K562 (cell line): ENCODE measurements around the gene SLFN14. TPM values are rescaled to one million over a fixed set of nuclear protein-coding genes. Genes with fewer than 3 reads are reported as not detected.

ENCODE experiments used
- ATAC-seq: fragments of 200-7000 bp; cut with Tn5 transposase; 3 replicates; pipeline ENCODE4 v1.9.1; 2020; ENCODE audit warnings: moderate library complexity
- BruUV-seq: library from RNA; stranded (reverse); fragments of 400-500 nt; replicated peaks from 2 replicates; lab custom pipeline; 2021; lab: Mats Ljungman, UMichigan
- CTCF ChIA-PET: fragments of 300-600 bp; formaldehyde crosslinking; extraction: SDS; loops from one replicate; lab custom pipeline; 2021; ENCODE audit warnings: low intra/inter-chr PET ratio; lab: Yijun Ruan, JAX
- POLR2A ChIA-PET: fragments of 300-600, 350-650 bp; sonication (Branson Sonifier 250); formaldehyde crosslinking; extraction: SDS; loops from one replicate; lab custom pipeline; 2021; ENCODE audit warnings: antibody characterized with exemption, inconsistent platforms; lab: Yijun Ruan, JAX
- DNase-seq, 4 experiments: peaks; one replicate each; pipeline versions ENCODE4 v3.0.0 to v3.0.0-alpha.2; 2011 to 2018; ENCODE audit warnings: low spot score in 3 of 4, mixed read lengths in 3 of 4; ENCODE audit errors: extremely low read depth in 1 of 4
- FAIRE-seq: peaks from 2 replicates; lab custom pipeline; 2011; peaks lifted over from hg19 to GRCh38; lab: Jason Lieb, UNC
- H2AFZ ChIP-seq: 2 replicates; pipeline ENCODE4 v1.6.0; 2011; ENCODE audit warnings: low read depth, low read length, control low read depth, inconsistent platforms
- H3K27ac ChIP-seq: fragments of 200-600 bp; 3 replicates; pipeline ENCODE4 v1.8.0; 2011; ENCODE audit warnings: low read depth, mild to moderate bottlenecking, control low read depth, inconsistent platforms, low read length, moderate library complexity, mixed read lengths; ENCODE audit errors: extremely low read depth
- H3K27me3 ChIP-seq, 2 experiments: fragments of 300-600 bp in 1 of 2; 2 replicates in 1 of 2; 3 replicates in 1 of 2; pipeline versions ENCODE4 v1.6.0 to v1.8.0; 2011; ENCODE audit warnings: inconsistent platforms in 2 of 2, low read length in 2 of 2, mild to moderate bottlenecking in 1 of 2, mixed read lengths in 1 of 2, moderate library complexity in 1 of 2; ENCODE audit not compliant: control insufficient read depth in 2 of 2, insufficient read depth in 2 of 2
- H3K36me3 ChIP-seq: fragments of 300-600 bp; 3 replicates; pipeline ENCODE4 v1.8.0; 2011; ENCODE audit warnings: mild to moderate bottlenecking, low read length, inconsistent platforms; ENCODE audit not compliant: control insufficient read depth, insufficient read depth
- H3K4me1 ChIP-seq, 2 experiments: fragments of 200-600 bp in 1 of 2; replicated peaks in 1 of 2; 2 replicates in 1 of 2; 3 replicates in 1 of 2; pipeline versions ENCODE4 v1.5.1 to v1.8.0; 2011; ENCODE audit warnings: inconsistent platforms in 2 of 2, low read length in 2 of 2, mild to moderate bottlenecking in 1 of 2, mixed read lengths in 1 of 2, moderate library complexity in 1 of 2; ENCODE audit not compliant: control insufficient read depth in 2 of 2, insufficient read depth in 2 of 2
- H3K4me2 ChIP-seq: 2 replicates; pipeline ENCODE4 v1.6.1; 2011; ENCODE audit warnings: low read length, control low read depth, inconsistent platforms, mixed read lengths; ENCODE audit not compliant: insufficient read depth
- H3K4me3 ChIP-seq: fragments of 200-600 bp; sonication (generic), shearing (Covaris generic); 2 replicates; pipeline ENCODE4 v1.5.1; 2016; ENCODE audit warnings: control low read depth, inconsistent platforms
- H3K79me2 ChIP-seq: fragments of 200-600 bp; 3 replicates; pipeline ENCODE4 v1.8.0; 2011; ENCODE audit warnings: low read length, inconsistent platforms; ENCODE audit not compliant: control insufficient read depth, insufficient read depth
- H3K9ac ChIP-seq, 2 experiments: 2 replicates each; pipeline versions ENCODE4 v1.6.0 to v1.6.1; 2011; ENCODE audit warnings: low read depth in 2 of 2, low read length in 2 of 2, control low read depth in 1 of 2, inconsistent platforms in 1 of 2, mild to moderate bottlenecking in 1 of 2, mixed read lengths in 1 of 2; ENCODE audit not compliant: insufficient read depth in 1 of 2
- H3K9me1 ChIP-seq: one replicate; pipeline ENCODE4 v1.6.0; 2011; ENCODE audit warnings: inconsistent platforms, mild to moderate bottlenecking, low read length, moderate library complexity; ENCODE audit not compliant: control insufficient read depth, insufficient read depth
- H3K9me3 ChIP-seq: replicated peaks from 2 replicates; pipeline ENCODE4 v1.5.1; 2011; ENCODE audit warnings: low read depth, low read length, inconsistent platforms; ENCODE audit not compliant: control insufficient read depth, insufficient read depth
- H4K20me1 ChIP-seq: replicated peaks from 2 replicates; pipeline ENCODE4 v1.6.1; 2011; ENCODE audit warnings: low read length, inconsistent platforms, mixed read lengths; ENCODE audit not compliant: control insufficient read depth, insufficient read depth
- ARID2 ChIP-seq: fragments of 450-650 bp; IDR thresholded peaks from 2 replicates; pipeline ENCODE4 v1.6.1; 2017; ENCODE audit warnings: antibody characterized with exemption, mild to moderate bottlenecking
- L3MBTL2 ChIP-seq: fragments of 450-650 bp; IDR thresholded peaks from 2 replicates; pipeline ENCODE4 v1.6.1; 2016; ENCODE audit warnings: mild to moderate bottlenecking, moderate library complexity
- PKNOX1 ChIP-seq: fragments of 450-650 bp; IDR thresholded peaks from 2 replicates; pipeline ENCODE4 v1.6.1; 2016
- RBM34 ChIP-seq: fragments of 200-400 bp; formaldehyde crosslinking; IDR thresholded peaks from 2 replicates; pipeline ENCODE4 v1.6.1; 2018; ENCODE audit warnings: low read length, borderline replicate concordance; ENCODE audit not compliant: insufficient read depth
- STAT5A ChIP-seq: IDR thresholded peaks from 2 replicates; pipeline ENCODE4 v1.6.1; 2012; ENCODE audit warnings: low read length, inconsistent platforms, borderline replicate concordance
- STAT6 ChIP-seq: sonication (generic); formaldehyde crosslinking; IDR thresholded peaks from 2 replicates; pipeline ENCODE4 v1.8.1; 2023; ENCODE audit warnings: mild to moderate bottlenecking, missing genetic modification reagents
- ZBTB40 ChIP-seq, 2 experiments: fragments of 450-650 bp in 1 of 2; sonication (generic) in 1 of 2; formaldehyde crosslinking in 1 of 2; IDR thresholded peaks; 2 replicates each; pipeline versions ENCODE4 v1.7.1 to v1.9.0; 2016 to 2022; ENCODE audit warnings: inconsistent platforms in 1 of 2, mild to moderate bottlenecking in 1 of 2, missing genetic modification reagents in 1 of 2
- WGBS: fragments of 100-300 bp; shearing (Covaris generic); methylation state at CpG from one replicate; pipeline ENCODE4 v1.1.6; 2016; ENCODE audit warnings: low coverage, mixed read lengths; ENCODE audit not compliant: insufficient coverage; ENCODE audit errors: missing lambda C conversion rate; 5-methylcytosine and 5-hydroxymethylcytosine counted together
- in situ Hi-C: fragments of 300-500 bp; cut with MboI; formaldehyde crosslinking; loops from 4 replicates; pipeline ENCODE4 v1.15.0; 2018; ENCODE audit warnings: inconsistent platforms, mixed read lengths
- intact Hi-C: fragments of 100-400 bp; cut with micrococcal nuclease; formaldehyde crosslinking; loops from 2 replicates; pipeline ENCODE4 v1.14.2; 2022
- polyA plus RNA-seq, 8 experiments: library from polyadenylated mRNA; depleted of rRNA in 4 of 8; stranded (reverse) in 5 of 8; unstranded in 3 of 8; fragments of >200 nt; fragmentation: Nextera tagmentation in 2 of 8; fragmentation: Illumina TruSeq in 1 of 8; extraction: Ambion mirVana in 2 of 8; extraction: Trizol in 1 of 8; gene quantifications; 2 replicates each; pipeline versions ENCODE4 v1.2.1 to v1.2.3, GENCODE V29; 2011 to 2014; ENCODE audit warnings: inconsistent platforms in 1 of 8, missing spikeins in 1 of 8
- total RNA-seq, 7 experiments: library from RNA; depleted of rRNA in 6 of 7; stranded (reverse); fragments of >200 nt in 6 of 7; fragmentation: Illumina TruSeq in 2 of 7; extraction: Trizol in 2 of 7; gene quantifications; 2 replicates each; pipeline versions ENCODE4 v1.2.1 to v1.2.3, GENCODE V29; 2011 to 2021; ENCODE audit warnings: low replicate concordance in 1 of 7

The SLFN14 gene
- total and polyA plus RNA-seq, 9 of the 15 experiments (the other 6 are each of a cell fraction or from before 2014, with no cell fraction given), result 1.3 to 4.3 (median 3.1) TPM

GRCh38 chr17:35537601-35538141 is 22.9 kb downstream of the SLFN14 start, which contains the start of gene SLFN12L:
Gene SLFN12L, minus strand, starts transcription at chr17:35537678. Its CDS starts 15,314 bp downstream, at chr17:35522364.
- Histone ChIP-seq H3K4me2 (no peak within 1 kb of the TSS), H3K9ac (no peak within 1 kb of the TSS), H4K20me1 (no peaks in the 10 kb centered on the region), H3K27ac (peak within 1 kb of the TSS; percentile 14; the same call in 1 of the 3 replicates), H3K9me1 (no peaks in the 10 kb centered on the region), H3K79me2 (no peaks in the 10 kb centered on the region), H3K9me3 (no peaks in the 10 kb centered on the region), H3K4me3 (no peak within 1 kb of the TSS), H3K36me3 (no peaks in the 10 kb centered on the region), H2AFZ (peak within 1 kb of the TSS; percentile 70), H3K27me3 (no peaks in the 10 kb centered on the region), H3K4me1 (peaks cover 10 to 36% of the 10 kb centered on the region in 2 experiments; a peak in 3 of 5 replicates)
- ChIA-PET POLR2A (interaction anchor here (0.6 to 1.3 kb wide), 3 partner anchors 15 to 49 kb away, joined by 3 to 4 read pairs (median 3); partner anchors contain the start of genes AP2B1 and PEX12), CTCF (interaction anchor here (0.5 kb wide), 1 partner anchor 201 kb away, joined by 3 read pairs; no protein-coding TSS in a partner anchor)
- in situ Hi-C loops, result loop anchor here (5.0 kb wide), 2 partner anchors 225 to 365 kb away; no protein-coding TSS in a partner anchor
- WGBS, result 8% methylated on average over 2 of the region's 2 CpGs
- DNase-seq (peak in 2 of 4 experiments; percentile 26 to 55), FAIRE-seq (no peak), ATAC-seq (no peak; the same call in 2 of the 3 replicates)
- intact Hi-C loops, result loop anchor here (1.0 to 10.0 kb wide), 5 partner anchors 63 to 393 kb away; partner anchors contain the start of genes NLE1, SLFN12 and UNC45B
- BruUV-seq, result no TSS peak
- peak; percentile 69; the same call in 1 of the 2 replicates for TF ChIP-seq STAT5A
- peak; percentile 67 for TF ChIP-seq ZBTB40 (IDR thresholded peaks at IDR 0.05)
- TF ChIP-seq ZBTB40 (CRISPR knock-in tag; IDR thresholded peaks at IDR 0.05), result no peak
- TF ChIP-seq RBM34, result no peak
- no peak for TF ChIP-seq ARID2
- no peak for TF ChIP-seq STAT6 (CRISPR knock-in tag)
- 0 out of 2 replicates have a peak, but pooled peaks have one; percentile 8 for TF ChIP-seq PKNOX1
- TF ChIP-seq L3MBTL2, result peak; percentile 21; the same call in 1 of the 2 replicates
